ENCODE results near the gene SHROOM1. TPM values are rescaled to one million over a fixed set of nuclear protein-coding genes. Genes with fewer than 3 reads are reported as not detected.

Gene SHROOM1
- total RNA-seq, 5 donors from 2014 or later (not counting 1 experiment from before 2014, with no cell fraction given): 0.35 to 1.1 (median 0.62) TPM; not detected in 2

DNA sequence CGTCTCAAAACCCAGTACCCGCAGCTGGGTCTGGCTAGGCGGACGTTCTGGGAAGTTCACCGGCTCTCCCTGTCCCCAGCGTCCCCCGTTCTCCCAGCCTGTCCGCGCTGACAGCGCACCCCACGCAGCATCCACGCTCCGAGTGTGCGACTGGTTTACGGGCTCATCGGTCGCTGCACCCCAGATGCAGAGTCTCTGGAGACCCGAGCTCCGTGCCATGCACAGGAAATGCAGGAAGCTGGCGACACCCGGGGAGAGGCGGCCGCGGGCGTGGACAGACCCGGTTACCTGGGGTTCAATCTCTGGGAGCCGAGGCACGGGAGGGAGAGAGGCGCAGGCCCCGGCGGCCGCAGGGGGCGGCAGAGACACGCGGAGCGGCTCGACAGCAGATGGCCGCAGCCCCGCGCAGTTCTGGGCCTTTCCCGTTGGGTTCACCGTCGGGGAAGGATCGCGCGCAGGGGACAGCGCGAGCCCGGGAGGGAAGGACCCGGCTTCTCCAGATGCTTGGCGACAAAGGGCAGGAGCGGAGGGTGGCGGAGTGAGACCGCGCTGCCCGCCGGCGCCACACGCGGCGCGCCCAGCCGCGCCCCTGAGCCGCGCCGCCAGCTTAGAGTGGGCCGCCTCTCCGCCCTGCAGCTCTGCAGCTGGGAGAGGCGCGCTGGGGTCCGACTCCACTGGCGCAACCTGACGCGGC lies 558 bp downstream of the SHROOM1 start:
- peak; percentile 90 to 93 (median 91) for ATAC-seq (replicated peaks in 1 of 4)
- peaks cover 0 to 25% of the 10 kb centered on the region in 2 experiments for H3K4me1 ChIP-seq (ENCODE audit: control insufficient read depth in 1 of 2, extremely low read depth in 1 of 2, insufficient read depth in 2 of 2, low read length in 2 of 2)
- POLR2A ChIA-PET: interaction anchor here in 1 of 2 donors (0.6 kb wide), 1 partner anchor 280 kb away, joined by 4 read pairs; no protein-coding TSS in a partner anchor

DNA sequence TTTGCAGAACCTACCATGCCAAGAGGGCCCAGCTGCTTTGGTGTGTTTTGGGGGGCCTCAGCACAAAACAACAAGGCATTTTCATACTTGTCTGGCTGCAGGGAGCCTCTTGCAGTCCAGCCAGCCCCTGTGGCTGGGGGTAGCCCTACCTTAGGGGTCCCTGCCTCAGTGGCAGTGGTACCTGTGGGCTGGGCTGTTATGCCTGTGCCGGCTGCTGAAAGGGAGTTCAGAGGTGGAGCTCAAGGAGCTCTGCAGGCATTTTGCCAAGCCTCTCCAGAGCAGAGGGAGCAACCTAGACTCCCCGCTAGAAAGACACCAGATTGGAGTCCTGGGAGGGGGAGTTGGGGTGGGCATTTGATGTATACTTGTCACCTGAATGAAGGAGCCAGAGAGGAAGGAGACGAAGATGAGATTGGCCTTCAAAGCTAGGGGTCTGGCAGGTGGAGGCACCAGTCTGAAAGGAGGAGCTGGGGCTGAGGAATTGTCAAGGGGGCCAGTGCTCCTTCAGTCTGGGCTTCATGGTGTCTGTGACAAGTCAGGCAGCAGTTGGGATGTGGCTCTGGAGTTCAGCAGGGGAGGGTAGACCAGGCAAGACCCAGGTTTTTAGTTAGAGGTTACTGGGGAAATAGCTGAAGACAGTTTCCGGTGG lies 1.5 kb downstream of the SHROOM1 start:
- Mint-ChIP-seq H3K36me3 (no peaks in the 10 kb centered on the region), H3K27ac (peak overlapping the region in 1 of 2 donors; percentile 36), H3K27me3 (peaks cover 33 to 62% of the 10 kb centered on the region in 2 donors), H3K9me3 (no peaks in the 10 kb centered on the region), H3K4me3 (peak overlapping the region; percentile 81 to 88 (median 87)), H3K4me1 (peaks cover 10 to 23% (median 11%) of the 10 kb centered on the region in 3 donors)
- CTCF ChIA-PET: interaction anchor here (0.6 to 2.0 kb wide), 8 partner anchors 8 to 183 kb away, joined by 3 to 10 read pairs (median 4); partner anchors contain the start of genes LEAP2 (in 1 of the 2) and SOWAHA (in 1 of the 2)
- Histone ChIP-seq H3K4me1 (ENCODE audit: control insufficient read depth in 1 of 2, extremely low read depth in 1 of 2, insufficient read depth in 2 of 2, low read length in 2 of 2) (peaks cover 0 to 25% of the 10 kb centered on the region in 2 experiments), H3K36me3 (ENCODE audit: control insufficient read depth in 2 of 2, extremely low read depth in 1 of 2, insufficient read depth in 1 of 2, low read length in 1 of 2) (no peaks in the 10 kb centered on the region), H3K27me3 (replicated peaks in 1 of 2; ENCODE audit: control insufficient read depth in 2 of 2, extremely low read depth in 1 of 2, insufficient read depth in 2 of 2, low read length in 1 of 2) (peaks cover 6 to 65% of the 10 kb centered on the region in 2 experiments), H3K27ac (ENCODE audit: low read length) (no peak overlapping the region), H3K9me3 (no peaks in the 10 kb centered on the region), H3K4me3 (ENCODE audit: control insufficient read depth in 1 of 2, extremely low read depth in 1 of 2, low read length in 1 of 2) (no peak overlapping the region)
- POLR2A ChIA-PET: interaction anchor here in 1 of 2 donors (1.0 kb wide), 1 partner anchor 64 kb away, joined by 3 read pairs; no protein-coding TSS in a partner anchor
- WGBS (ENCODE audit: insufficient coverage): 81% methylated on average over 4 of the region's 4 CpGs
- DNase-seq (no peak), ATAC-seq (replicated peaks in 1 of 4) (no peak)

More for the DNA sequence above, 558 bp downstream of the SHROOM1 start:
- peaks cover 10 to 23% (median 11%) of the 10 kb centered on the region in 3 donors for H3K4me1 Mint-ChIP-seq
- CTCF ChIA-PET: interaction anchor here (1.0 to 2.0 kb wide), 6 partner anchors 9 to 53 kb away, joined by 3 to 10 read pairs (median 4); no protein-coding TSS in a partner anchor
- no peak overlapping the region for H3K27ac Mint-ChIP-seq
- peak; percentile 31 to 83 (median 61) for DNase-seq
- H3K36me3 Mint-ChIP-seq: no peaks in the 10 kb centered on the region
- WGBS (ENCODE audit: insufficient coverage): 5% methylated on average over 75 of the region's 75 CpGs
- peaks cover 35 to 53% of the 10 kb centered on the region in 2 donors for H3K27me3 Mint-ChIP-seq
- H3K4me3 Mint-ChIP-seq: peak overlapping the region; percentile 81 to 88 (median 87)
- H3K9me3 ChIP-seq: no peaks in the 10 kb centered on the region
- H3K27ac ChIP-seq (ENCODE audit: low read length): no peak overlapping the region
- H3K4me3 ChIP-seq (ENCODE audit: control insufficient read depth in 1 of 2, extremely low read depth in 1 of 2, low read length in 1 of 2): peak overlapping the region; percentile 26 to 49
- H3K36me3 ChIP-seq (ENCODE audit: control insufficient read depth in 2 of 2, extremely low read depth in 1 of 2, insufficient read depth in 1 of 2, low read length in 1 of 2): no peaks in the 10 kb centered on the region
- H3K9me3 Mint-ChIP-seq: no peaks in the 10 kb centered on the region
- H3K27me3 ChIP-seq (replicated peaks in 1 of 2; ENCODE audit: control insufficient read depth in 2 of 2, extremely low read depth in 1 of 2, insufficient read depth in 2 of 2, low read length in 1 of 2): peaks cover 3 to 56% of the 10 kb centered on the region in 2 experiments

DNA sequence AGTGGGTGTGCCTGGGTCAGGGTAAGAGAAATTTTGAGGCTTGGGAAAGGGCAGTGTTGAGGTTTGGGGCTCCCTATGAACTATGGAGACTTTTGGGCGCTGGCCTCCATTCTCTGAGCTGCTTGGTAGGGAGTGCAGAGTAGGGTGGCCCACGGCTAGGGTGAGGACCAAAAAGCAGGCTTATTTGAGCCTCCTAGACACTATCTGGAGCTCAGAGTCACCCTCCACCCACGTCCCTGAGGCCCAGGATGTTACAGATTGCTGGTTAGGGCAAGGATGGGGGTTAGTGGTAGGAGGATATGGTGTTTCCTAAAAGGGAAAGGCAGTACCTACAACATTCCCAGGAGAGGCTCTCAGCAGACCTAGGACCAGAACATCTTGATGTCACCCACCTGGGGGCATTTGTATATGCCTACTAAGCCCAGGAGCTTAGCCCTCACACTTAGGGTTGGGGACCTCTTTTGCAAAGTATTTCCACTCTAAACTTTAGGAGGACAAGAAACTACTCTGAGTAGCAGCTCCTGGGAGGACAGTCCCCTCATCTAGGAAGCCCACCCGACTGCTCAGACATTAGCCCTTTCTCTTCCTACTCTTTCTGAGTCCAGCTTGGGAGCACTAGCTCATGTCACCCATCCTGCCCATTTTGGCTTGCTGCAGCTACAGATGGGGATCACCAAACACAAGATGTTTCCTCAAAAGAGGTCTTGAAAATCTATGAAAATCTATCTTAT lies 2.3 kb downstream of the SHROOM1 start:
- H3K36me3 Mint-ChIP-seq: no peaks in the 10 kb centered on the region
- peaks cover 34 to 67% of the 10 kb centered on the region in 2 donors for H3K27me3 Mint-ChIP-seq
- peaks cover 0 to 29% of the 10 kb centered on the region in 2 experiments for H3K4me1 ChIP-seq (ENCODE audit: control insufficient read depth in 1 of 2, extremely low read depth in 1 of 2, insufficient read depth in 2 of 2, low read length in 2 of 2)
- peaks cover 10 to 23% (median 11%) of the 10 kb centered on the region in 3 donors for H3K4me1 Mint-ChIP-seq
- no peak overlapping the region for H3K4me3 Mint-ChIP-seq
- H3K27me3 ChIP-seq (replicated peaks in 1 of 2; ENCODE audit: control insufficient read depth in 2 of 2, extremely low read depth in 1 of 2, insufficient read depth in 2 of 2, low read length in 1 of 2): peaks cover 6 to 74% of the 10 kb centered on the region in 2 experiments
- H3K9me3 ChIP-seq: no peaks in the 10 kb centered on the region
- H3K27ac ChIP-seq (ENCODE audit: low read length): no peak overlapping the region
- no peaks in the 10 kb centered on the region for H3K36me3 ChIP-seq (ENCODE audit: control insufficient read depth in 2 of 2, extremely low read depth in 1 of 2, insufficient read depth in 1 of 2, low read length in 1 of 2)
- POLR2A ChIA-PET: interaction anchor here in 1 of 2 donors (1.0 kb wide), 1 partner anchor 65 kb away, joined by 3 read pairs; no protein-coding TSS in a partner anchor
- no peak for DNase-seq
- H3K9me3 Mint-ChIP-seq: no peaks in the 10 kb centered on the region
- no peak for ATAC-seq (replicated peaks in 1 of 4)
- CTCF ChIA-PET: interaction anchor here in 1 of 2 donors (0.6 to 2.0 kb wide), 6 partner anchors 8 to 184 kb away, joined by 3 to 10 read pairs (median 4); partner anchors contain the start of genes LEAP2 and SOWAHA
- H3K4me3 ChIP-seq (ENCODE audit: control insufficient read depth in 1 of 2, extremely low read depth in 1 of 2, low read length in 1 of 2): no peak overlapping the region
- no peak overlapping the region for H3K27ac Mint-ChIP-seq
- 88% methylated on average over 1 of the region's 4 CpGs for WGBS (ENCODE audit: insufficient coverage)

DNA sequence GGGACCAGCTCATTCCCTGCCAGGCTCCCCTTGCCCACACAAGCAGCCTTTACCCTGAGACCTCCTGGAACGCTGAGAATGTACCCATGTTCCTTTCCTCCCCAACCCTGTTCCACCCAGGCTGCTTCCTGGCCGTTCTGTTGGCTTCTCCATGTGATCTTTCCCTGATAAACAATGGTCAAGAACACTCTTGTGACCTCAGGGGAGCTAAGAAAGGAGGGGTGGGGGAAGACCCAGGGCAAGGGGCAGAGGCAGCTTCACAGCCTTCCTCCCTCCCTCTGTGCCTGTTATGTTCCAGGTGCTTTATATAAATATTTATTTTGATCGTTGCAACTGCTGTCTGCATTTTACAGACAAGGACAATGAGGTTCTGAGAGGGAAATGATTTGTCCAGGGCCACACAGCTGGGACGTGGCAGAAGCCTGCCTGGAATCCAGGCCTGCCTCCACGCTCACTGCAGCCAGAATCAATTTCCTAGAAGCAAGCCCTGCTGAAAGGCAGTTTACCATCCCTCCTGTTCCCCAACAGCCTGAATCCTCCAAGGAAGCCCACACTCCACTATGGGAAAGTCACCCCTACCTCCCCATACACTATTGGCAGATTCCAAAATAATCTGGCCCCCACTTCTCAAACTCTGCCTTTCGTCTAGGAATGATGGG lies 3.9 kb downstream of the SHROOM1 start:
- H3K4me1 Mint-ChIP-seq: peaks cover 10 to 23% (median 11%) of the 10 kb centered on the region in 3 donors
- CTCF ChIA-PET: no interaction called here
- no peaks in the 10 kb centered on the region for H3K9me3 ChIP-seq
- peak overlapping the region in 2 of 3 donors; percentile 37 to 49 for H3K4me3 Mint-ChIP-seq
- no peaks in the 10 kb centered on the region for H3K36me3 ChIP-seq (ENCODE audit: control insufficient read depth in 2 of 2, extremely low read depth in 1 of 2, insufficient read depth in 1 of 2, low read length in 1 of 2)
- H3K27ac Mint-ChIP-seq: no peak overlapping the region
- no peak overlapping the region for H3K27ac ChIP-seq (ENCODE audit: low read length)
- POLR2A ChIA-PET: no interaction called here
- no peak overlapping the region for H3K4me3 ChIP-seq (ENCODE audit: control insufficient read depth in 1 of 2, extremely low read depth in 1 of 2, low read length in 1 of 2)
- H3K36me3 Mint-ChIP-seq: no peaks in the 10 kb centered on the region
- peaks cover 6 to 78% of the 10 kb centered on the region in 2 experiments for H3K27me3 ChIP-seq (replicated peaks in 1 of 2; ENCODE audit: control insufficient read depth in 2 of 2, extremely low read depth in 1 of 2, insufficient read depth in 2 of 2, low read length in 1 of 2)
- 88% methylated on average over 2 of the region's 6 CpGs for WGBS (ENCODE audit: insufficient coverage)
- no peaks in the 10 kb centered on the region for H3K9me3 Mint-ChIP-seq
- no peak for ATAC-seq (replicated peaks in 1 of 4)
- H3K4me1 ChIP-seq (ENCODE audit: control insufficient read depth in 1 of 2, extremely low read depth in 1 of 2, insufficient read depth in 2 of 2, low read length in 2 of 2): peaks cover 0 to 29% of the 10 kb centered on the region in 2 experiments
- H3K27me3 Mint-ChIP-seq: peaks cover 34 to 65% of the 10 kb centered on the region in 2 donors
- DNase-seq: no peak

DNA sequence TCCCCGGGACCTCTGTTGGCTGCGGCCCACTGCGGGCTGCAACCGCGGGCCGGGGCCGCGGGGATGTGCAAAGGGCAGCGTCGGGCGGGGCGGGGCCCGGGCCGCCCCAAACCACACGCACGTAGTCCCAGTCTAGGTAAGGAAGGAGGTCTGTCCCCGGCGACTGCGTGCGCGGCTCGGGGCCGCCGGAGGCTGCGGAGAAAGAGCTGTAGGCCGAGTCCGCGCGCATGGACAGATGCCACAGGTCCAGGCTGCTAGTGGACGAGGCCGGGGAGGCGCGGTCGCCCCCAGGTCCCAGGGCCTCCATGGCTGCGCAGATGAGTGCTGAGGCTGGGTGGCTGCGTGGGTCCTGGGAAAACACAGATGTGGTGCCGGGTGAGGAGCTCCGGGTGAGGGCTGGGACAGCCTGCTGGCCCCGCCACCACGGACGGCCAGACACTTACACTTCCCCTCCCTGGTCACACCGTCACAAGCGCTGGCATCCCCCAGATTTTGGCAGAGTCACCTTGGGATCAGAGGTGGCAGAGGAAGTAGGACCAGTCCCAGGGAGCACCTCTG lies 4.5 kb downstream of the SHROOM1 start:
- no peaks in the 10 kb centered on the region for H3K36me3 Mint-ChIP-seq
- peaks cover 27 to 59% of the 10 kb centered on the region in 2 donors for H3K27me3 Mint-ChIP-seq
- peak in 1 of 35 experiments; percentile 33 for DNase-seq
- Histone ChIP-seq H3K27me3 (replicated peaks in 1 of 2; ENCODE audit: control insufficient read depth in 2 of 2, extremely low read depth in 1 of 2, insufficient read depth in 2 of 2, low read length in 1 of 2) (peaks cover 6 to 71% of the 10 kb centered on the region in 2 experiments), H3K4me1 (ENCODE audit: control insufficient read depth in 1 of 2, extremely low read depth in 1 of 2, insufficient read depth in 2 of 2, low read length in 2 of 2) (peaks cover 0 to 26% of the 10 kb centered on the region in 2 experiments), H3K9me3 (no peaks in the 10 kb centered on the region), H3K27ac (ENCODE audit: low read length) (no peak overlapping the region), H3K4me3 (ENCODE audit: control insufficient read depth in 1 of 2, extremely low read depth in 1 of 2, low read length in 1 of 2) (peak overlapping the region in 1 of 2 donors; percentile 42), H3K36me3 (ENCODE audit: control insufficient read depth in 2 of 2, extremely low read depth in 1 of 2, insufficient read depth in 1 of 2, low read length in 1 of 2) (no peaks in the 10 kb centered on the region)
- POLR2A ChIA-PET: interaction anchor here in 1 of 2 donors (0.6 kb wide), 1 partner anchor 326 kb away, joined by 4 read pairs; no protein-coding TSS in a partner anchor
- H3K4me1 Mint-ChIP-seq: peaks cover 4 to 17% (median 7%) of the 10 kb centered on the region in 3 donors
- H3K27ac Mint-ChIP-seq: no peak overlapping the region
- 20% methylated on average over 26 of the region's 43 CpGs for WGBS (ENCODE audit: insufficient coverage)
- ATAC-seq (replicated peaks in 1 of 4): peak in 3 of 4 experiments; percentile 25 to 28 (median 25)
- H3K4me3 Mint-ChIP-seq: peak overlapping the region in 2 of 3 donors; percentile 31 to 49
- no peaks in the 10 kb centered on the region for H3K9me3 Mint-ChIP-seq
- CTCF ChIA-PET: no interaction called here

Data from T-cell (primary cell).